OCI-LY7 (cell line): ENCODE measurements around the gene IL6ST.

ENCODE experiments used
- CTCF ChIP-seq: fragments of 200-600 bp; sonication (generic); conservative IDR thresholded peaks from 2 replicates; pipeline ENCODE4 v1.5.1; 2014; ENCODE audit warnings: mild to moderate bottlenecking, antibody characterized with exemption, low read length, moderate library complexity, mixed read lengths
- EZH2phosphoT487 ChIP-seq: fragments of 200-600 bp; sonication (generic); IDR thresholded peaks from 2 replicates; pipeline ENCODE4 v1.6.1; 2018; ENCODE audit warnings: low read depth, borderline replicate concordance, mild to moderate bottlenecking, mixed run types, antibody characterized with exemption, low read length, moderate library complexity, mixed read lengths

DNA sequence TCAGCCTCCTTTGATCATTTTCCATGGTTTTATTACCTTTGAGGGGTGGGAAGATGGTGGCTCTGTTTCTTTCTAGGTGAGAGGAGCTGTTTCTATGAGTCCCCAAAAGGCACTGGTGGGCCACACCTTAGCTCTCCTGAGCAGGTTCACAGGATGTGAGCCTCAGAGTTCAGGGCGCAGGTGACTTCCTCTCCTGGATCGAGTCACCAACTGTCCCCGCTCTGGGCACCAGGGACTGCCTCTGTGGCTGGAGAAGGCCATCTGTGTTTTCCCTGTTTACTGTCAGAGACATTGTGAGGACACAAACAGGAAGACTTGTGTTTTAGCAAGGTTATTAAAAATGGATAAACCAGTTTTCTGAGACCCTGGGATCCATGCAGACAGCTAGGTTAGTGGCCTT lies 75.1 kb downstream of the IL6ST start:
- TF ChIP-seq CTCF (no peak), EZH2phosphoT487 (no peak)
